HL-60 (cell line): ENCODE data around the gene VTCN1.

Experiments
- DNase-seq, 2 experiments: peaks; one replicate each; pipeline ENCODE4 v3.0.0-alpha.2; 2010 to 2020; ENCODE audit warnings: low read depth in 1 of 2, low spot score in 1 of 2
- H3K27ac ChIP-seq: fragments of 250-450 bp; sonication (Bioruptor Pico); replicated peaks from 2 replicates; pipeline ENCODE4 v1.5.1; 2020; ENCODE audit warnings: mild to moderate bottlenecking, moderate library complexity
- H3K27me3 ChIP-seq: fragments of 250-450 bp; sonication (Bioruptor Pico); 2 replicates; pipeline ENCODE4 v1.5.1; 2021; ENCODE audit warnings: mild to moderate bottlenecking, moderate library complexity; ENCODE audit not compliant: insufficient read depth, poor library complexity, severe bottlenecking
- H3K4me3 ChIP-seq: replicated peaks from 2 replicates; pipeline ENCODE4 v1.5.1; 2011; ENCODE audit warnings: mild to moderate bottlenecking, control low read depth, low read length; ENCODE audit not compliant: insufficient read depth
- CTCF ChIP-seq: IDR thresholded peaks from one replicate; pipeline ENCODE4 v1.5.1; 2011; ENCODE audit warnings: low read length, control low read depth, inconsistent platforms; ENCODE audit not compliant: insufficient read depth
- GABPA ChIP-seq: IDR thresholded peaks from 2 replicates; pipeline ENCODE4 v1.6.1; 2012; ENCODE audit warnings: low read depth
- POLR2AphosphoS5 ChIP-seq: IDR thresholded peaks from 2 replicates; pipeline ENCODE4 v1.6.1; 2012; ENCODE audit warnings: low read depth
- REST ChIP-seq: IDR thresholded peaks from 2 replicates; pipeline ENCODE4 v1.6.1; 2012; ENCODE audit warnings: low read depth; ENCODE audit not compliant: insufficient replicate concordance
- SPI1 ChIP-seq: IDR thresholded peaks from 2 replicates; pipeline ENCODE4 v1.6.1; 2012; ENCODE audit warnings: low read depth, mild to moderate bottlenecking, borderline replicate concordance

Gene VTCN1

GRCh38 chr1:117215019-117215418 lies 4.3 kb upstream of the VTCN1 start:
- Histone ChIP-seq H3K4me3 (no peak overlapping the region), H3K27me3 (no peaks in the 10 kb centered on the region), H3K27ac (no peak overlapping the region)
- no peak for DNase-seq
- no peak for TF ChIP-seq POLR2AphosphoS5
- TF ChIP-seq CTCF: no peak
- no peak for TF ChIP-seq GABPA
- no peak for TF ChIP-seq SPI1
- TF ChIP-seq REST: no peak

GRCh38 chr1:117213046-117213445 lies 2.3 kb upstream of the VTCN1 start:
- TF ChIP-seq REST (no peak), CTCF (no peak), SPI1 (no peak), GABPA (no peak)
- Histone ChIP-seq H3K4me3 (no peak overlapping the region), H3K27ac (no peak overlapping the region), H3K27me3 (no peaks in the 10 kb centered on the region)
- no peak for DNase-seq

GRCh38 chr1:117210386-117210785 lies 341 bp downstream of the VTCN1 start:
- Histone ChIP-seq H3K27ac (no peak overlapping the region), H3K4me3 (no peak overlapping the region), H3K27me3 (no peaks in the 10 kb centered on the region)
- no peak for TF ChIP-seq POLR2AphosphoS5
- TF ChIP-seq REST: no peak
- TF ChIP-seq GABPA: no peak
- TF ChIP-seq SPI1: no peak
- no peak for TF ChIP-seq CTCF
- no peak for DNase-seq
